ENCODE data around the gene YY2. TPM values are rescaled to one million over a fixed set of nuclear protein-coding genes. Genes with fewer than 3 reads are reported as not detected.
"Not testable (repeated sequence)": the region's sequence is repeated elsewhere in the genome, so short reads cannot be mapped to it uniquely, and the experiment has no call there.

Gene YY2
- total and polyA plus RNA-seq, 2 experiments from 2014 or later: 1.2 to 1.5 TPM

GRCh38 chrX:21873063-21873775 lies 17.4 kb downstream of the YY2 start:
- H2AFZ ChIP-seq: no peak overlapping the region
- no peak overlapping the region for H3K4me2 ChIP-seq
- H4K20me1 ChIP-seq (ENCODE audit: insufficient read depth, poor library complexity, severe bottlenecking): no peaks in the 10 kb centered on the region
- no peaks in the 10 kb centered on the region for H3K4me1 ChIP-seq (ENCODE audit: insufficient read depth)
- no peaks in the 10 kb centered on the region for H3K9me2 ChIP-seq (replicated peaks; ENCODE audit: insufficient read depth)
- no peak for DNase-seq (ENCODE audit: low spot score)
- H3K27me3 ChIP-seq: no peaks in the 10 kb centered on the region
- no peaks in the 10 kb centered on the region for H3K79me2 ChIP-seq
- H3K9me3 ChIP-seq (ENCODE audit: low read depth): no peaks in the 10 kb centered on the region
- no peaks in the 10 kb centered on the region for H3K36me3 ChIP-seq (replicated peaks; ENCODE audit: insufficient read depth, low read depth)
- TF ChIP-seq CTCF (IDR thresholded peaks at IDR 0.05; ENCODE audit: poor library complexity) (no peak), EZH2phosphoT487 (IDR thresholded peaks at IDR 0.05; ENCODE audit: low read depth, severe bottlenecking, unreplicated experiment) (no peak), EZH2 (IDR thresholded peaks at IDR 0.05; ENCODE audit: borderline replicate concordance) (no peak)
- H3K27ac ChIP-seq: no peak overlapping the region
- WGBS (ENCODE audit: low lambda C conversion rate, missing lambda C conversion rate): 54% methylated on average over 4 of the region's 4 CpGs
- H3K4me3 ChIP-seq: no peak overlapping the region

DNA sequence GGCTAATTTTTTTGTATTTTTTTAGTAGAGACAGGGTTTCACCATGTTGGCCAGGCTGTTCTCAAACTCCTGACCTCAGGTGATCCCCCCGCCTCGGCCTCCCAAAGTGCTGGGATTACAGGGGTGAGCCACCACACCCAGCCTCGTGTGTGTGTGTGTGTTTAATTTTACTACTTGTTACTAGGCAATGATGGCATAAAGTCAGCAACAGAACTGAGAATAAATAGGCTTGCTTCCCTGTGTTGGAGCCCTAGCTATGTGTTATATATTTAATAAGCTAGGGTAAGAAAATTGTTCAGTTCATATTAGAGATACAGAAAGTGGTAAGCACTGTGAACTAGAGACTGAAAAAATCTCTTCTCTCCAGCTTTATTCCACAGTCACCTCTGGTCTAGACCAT lies 18.4 kb downstream of the YY2 start:
- H3K27me3 ChIP-seq; H3K4me1 ChIP-seq (ENCODE audit: insufficient read depth); H3K9me3 ChIP-seq (ENCODE audit: low read depth); H3K36me3 ChIP-seq (replicated peaks; ENCODE audit: insufficient read depth, low read depth); H3K4me2 ChIP-seq; H3K79me2 ChIP-seq; H3K4me3 ChIP-seq; DNase-seq (ENCODE audit: low spot score); H4K20me1 ChIP-seq (ENCODE audit: insufficient read depth, poor library complexity, severe bottlenecking); H3K27ac ChIP-seq; H3K9me2 ChIP-seq (replicated peaks; ENCODE audit: insufficient read depth); H2AFZ ChIP-seq: not testable (repeated sequence)
- WGBS (ENCODE audit: low lambda C conversion rate, missing lambda C conversion rate): 86% methylated on average over 3 of the region's 3 CpGs

DNA sequence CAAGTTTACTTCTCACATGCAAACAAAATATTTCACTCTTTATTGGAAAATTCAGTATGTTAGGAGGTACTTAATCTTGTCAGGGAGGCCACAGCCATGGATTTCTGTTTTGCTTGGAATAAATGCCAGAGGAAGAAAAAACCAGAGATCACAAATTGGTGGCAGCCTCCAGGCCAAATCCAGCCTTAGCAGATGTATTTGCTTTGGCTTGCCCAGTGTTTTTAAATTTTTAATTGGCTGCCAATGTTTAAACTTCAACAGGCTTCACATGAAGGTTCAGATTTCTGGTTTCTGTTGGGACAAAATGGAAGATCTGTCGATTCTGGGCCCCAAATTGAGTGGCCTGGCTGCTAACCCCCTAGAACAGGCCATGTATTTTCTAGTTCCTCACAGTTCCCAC lies 19.2 kb downstream of the YY2 start:
- no peaks in the 10 kb centered on the region for H3K79me2 ChIP-seq
- no peak overlapping the region for H3K27ac ChIP-seq
- no peak overlapping the region for H2AFZ ChIP-seq
- no peaks in the 10 kb centered on the region for H4K20me1 ChIP-seq (ENCODE audit: insufficient read depth, poor library complexity, severe bottlenecking)
- no peak overlapping the region for H3K4me2 ChIP-seq
- no peaks in the 10 kb centered on the region for H3K9me3 ChIP-seq (ENCODE audit: low read depth)
- H3K36me3 ChIP-seq (replicated peaks; ENCODE audit: insufficient read depth, low read depth): no peaks in the 10 kb centered on the region
- no peaks in the 10 kb centered on the region for H3K27me3 ChIP-seq
- TF ChIP-seq CTCF (IDR thresholded peaks at IDR 0.05; ENCODE audit: poor library complexity) (no peak), EZH2phosphoT487 (IDR thresholded peaks at IDR 0.05; ENCODE audit: low read depth, severe bottlenecking, unreplicated experiment) (no peak), EZH2 (IDR thresholded peaks at IDR 0.05; ENCODE audit: borderline replicate concordance) (no peak)
- no peak overlapping the region for H3K4me3 ChIP-seq
- 55% methylated on average over 1 of the region's 1 CpG for WGBS (ENCODE audit: low lambda C conversion rate, missing lambda C conversion rate)
- H3K4me1 ChIP-seq (ENCODE audit: insufficient read depth): no peaks in the 10 kb centered on the region
- DNase-seq (ENCODE audit: low spot score): no peak
- no peaks in the 10 kb centered on the region for H3K9me2 ChIP-seq (replicated peaks; ENCODE audit: insufficient read depth)

DNA sequence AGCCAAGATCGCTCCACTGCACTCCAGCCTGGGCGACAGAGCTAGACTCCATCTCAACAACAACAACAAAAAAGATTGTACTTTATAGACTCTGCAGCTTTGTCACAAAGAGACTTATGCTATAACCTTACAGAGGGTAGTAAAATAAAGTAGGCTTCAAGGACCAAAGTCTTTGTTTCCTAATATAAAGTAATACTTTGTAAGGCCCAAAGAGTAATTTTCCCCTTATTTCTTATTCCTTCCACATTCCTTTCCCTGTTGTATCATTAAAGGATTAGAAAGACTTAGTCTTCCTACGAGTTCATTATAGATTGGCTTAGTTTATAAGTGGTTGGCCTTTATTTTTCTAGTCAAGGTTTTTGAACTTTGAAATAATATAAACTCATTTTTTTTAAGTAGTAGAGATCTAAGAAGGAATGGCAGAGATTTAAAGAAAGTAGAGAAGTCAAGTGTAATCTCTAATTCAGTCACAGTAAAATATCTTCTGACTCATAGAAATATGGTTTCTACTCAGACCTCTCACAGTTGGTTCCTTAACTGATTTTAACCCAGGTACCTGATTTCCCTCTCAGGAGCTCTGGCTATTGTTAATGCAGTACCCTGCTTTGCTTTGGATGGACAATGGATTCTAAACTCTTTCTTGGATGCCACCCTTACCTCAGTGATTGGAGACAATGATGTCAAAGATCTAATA lies 26.2 kb downstream of the YY2 start:
- H3K27ac ChIP-seq: no peak overlapping the region
- H3K9me3 ChIP-seq (ENCODE audit: low read depth): no peaks in the 10 kb centered on the region
- no peak overlapping the region for H3K4me2 ChIP-seq
- H3K36me3 ChIP-seq (replicated peaks; ENCODE audit: insufficient read depth, low read depth): no peaks in the 10 kb centered on the region
- no peak overlapping the region for H3K4me3 ChIP-seq
- DNase-seq (ENCODE audit: low spot score): no peak
- H3K9me2 ChIP-seq (replicated peaks; ENCODE audit: insufficient read depth): no peaks in the 10 kb centered on the region
- H2AFZ ChIP-seq: no peak overlapping the region
- H4K20me1 ChIP-seq (ENCODE audit: insufficient read depth, poor library complexity, severe bottlenecking): no peaks in the 10 kb centered on the region
- 75% methylated on average over 3 of the region's 3 CpGs for WGBS (ENCODE audit: low lambda C conversion rate, missing lambda C conversion rate)
- no peak for TF ChIP-seq EZH2 (IDR thresholded peaks at IDR 0.05; ENCODE audit: borderline replicate concordance)
- TF ChIP-seq EZH2phosphoT487 (IDR thresholded peaks at IDR 0.05; ENCODE audit: low read depth, severe bottlenecking, unreplicated experiment): no peak
- no peak for TF ChIP-seq CTCF (IDR thresholded peaks at IDR 0.05; ENCODE audit: poor library complexity)
- no peaks in the 10 kb centered on the region for H3K27me3 ChIP-seq
- no peaks in the 10 kb centered on the region for H3K4me1 ChIP-seq (ENCODE audit: insufficient read depth)
- no peaks in the 10 kb centered on the region for H3K79me2 ChIP-seq

All from hepatocyte (in vitro differentiated cells).